GM18498 (cell line): ENCODE measurements around the gene MRPL20.

Experiments used
- ATAC-seq: cut with Tn5 transposase; IDR thresholded peaks from one replicate; pipeline ENCODE4 v1.9.1; 2021; ENCODE audit warnings: mild to moderate bottlenecking, moderate library complexity; ENCODE audit not compliant: unreplicated experiment

Gene MRPL20

GRCh38 chr1:1366699-1367066 lies 40.4 kb downstream of the MRPL20 start:
- no peak for ATAC-seq

- no peak for ATAC-seq
These were observed 41.0 kb downstream of the MRPL20 start for GRCh38 chr1:1365875-1366698.

- ATAC-seq = no peak
These were observed 42.8 kb downstream of the MRPL20 start for GRCh38 chr1:1364266-1364665.

- ATAC-seq = no peak
These were observed 45.1 kb downstream of the MRPL20 start for GRCh38 chr1:1361982-1362423.

- no peak for ATAC-seq
These were observed 45.7 kb downstream of the MRPL20 start for GRCh38 chr1:1361233-1361981.

- no peak for ATAC-seq
These were observed 46.5 kb downstream of the MRPL20 start for GRCh38 chr1:1360506-1361169.

- no peak for ATAC-seq
These were observed 47.2 kb downstream of the MRPL20 start for GRCh38 chr1:1359664-1360468.

GRCh38 chr1:1359308-1359663 lies 47.8 kb downstream of the MRPL20 start:
- ATAC-seq = no peak

GRCh38 chr1:1358433-1359271 lies 48.4 kb downstream of the MRPL20 start, which contains the start of gene MXRA8:
MXRA8 (minus strand) TSS chr1:1358555; CDS start chr1:1358504, 51 bp downstream.
- ATAC-seq = no peak

- no peak for ATAC-seq
These were observed 49.1 kb downstream of the MRPL20 start for GRCh38 chr1:1357871-1358432.

GRCh38 chr1:1356796-1357401 lies 50.2 kb downstream of the MRPL20 start:
- ATAC-seq = no peak

GRCh38 chr1:1356166-1356795 lies 50.8 kb downstream of the MRPL20 start:
- ATAC-seq = no peak

GRCh38 chr1:1355416-1355815 lies 51.7 kb downstream of the MRPL20 start:
- no peak for ATAC-seq

GRCh38 chr1:1354271-1355247 lies 52.5 kb downstream of the MRPL20 start:
- ATAC-seq = no peak

GRCh38 chr1:1353389-1354151 lies 53.5 kb downstream of the MRPL20 start:
- ATAC-seq = no peak

GRCh38 chr1:1352786-1353388 lies 54.2 kb downstream of the MRPL20 start:
- ATAC-seq = no peak
